HG03025 (cell line): ENCODE measurements around the gene KRTAP10-12.

Experiments used
- ATAC-seq: cut with Tn5 transposase; IDR thresholded peaks from one replicate; pipeline ENCODE4 v1.9.1; 2021; ENCODE audit warnings: mild to moderate bottlenecking, moderate library complexity; ENCODE audit not compliant: unreplicated experiment, low FRiP score

The KRTAP10-12 gene

GRCh38 chr21:44710294-44710665 lies 13.3 kb downstream of the KRTAP10-12 start:
- ATAC-seq = no peak

- no peak for ATAC-seq
Observed at GRCh38 chr21:44710756-44711326, 13.9 kb downstream of the KRTAP10-12 start.

GRCh38 chr21:44711327-44712202 lies 14.6 kb downstream of the KRTAP10-12 start, which contains the start of gene TSPEAR:
Gene TSPEAR (minus strand): TSS chr21:44711572. CDS start chr21:44711514, 58 bp downstream.
- no peak for ATAC-seq

GRCh38 chr21:44712203-44713028 lies 15.4 kb downstream of the KRTAP10-12 start:
- no peak for ATAC-seq

GRCh38 chr21:44713130-44713529 lies 16.2 kb downstream of the KRTAP10-12 start:
- ATAC-seq = no peak

- ATAC-seq = no peak
Observed at GRCh38 chr21:44713846-44714245, 16.9 kb downstream of the KRTAP10-12 start.

GRCh38 chr21:44714905-44715304 lies 17.9 kb downstream of the KRTAP10-12 start:
- no peak for ATAC-seq

GRCh38 chr21:44716984-44717383 lies 20.0 kb downstream of the KRTAP10-12 start:
- ATAC-seq = no peak

- no peak for ATAC-seq
Observed at GRCh38 chr21:44718093-44718492, 21.1 kb downstream of the KRTAP10-12 start.

- no peak for ATAC-seq
Observed at GRCh38 chr21:44718571-44718970, 21.6 kb downstream of the KRTAP10-12 start.

- no peak for ATAC-seq
Observed at GRCh38 chr21:44720170-44720569, 23.2 kb downstream of the KRTAP10-12 start.

GRCh38 chr21:44722731-44723130 lies 25.8 kb downstream of the KRTAP10-12 start:
- no peak for ATAC-seq

GRCh38 chr21:44723177-44724131 lies 26.5 kb downstream of the KRTAP10-12 start:
- ATAC-seq = no peak

GRCh38 chr21:44724196-44724595 lies 27.2 kb downstream of the KRTAP10-12 start:
- ATAC-seq = no peak

- no peak for ATAC-seq
Observed at GRCh38 chr21:44724926-44725325, 28.0 kb downstream of the KRTAP10-12 start.

- ATAC-seq = no peak
Observed at GRCh38 chr21:44726826-44727225, 29.9 kb downstream of the KRTAP10-12 start.

- no peak for ATAC-seq
Observed at GRCh38 chr21:44727321-44727720, 30.3 kb downstream of the KRTAP10-12 start.

- ATAC-seq = no peak
Observed at GRCh38 chr21:44727757-44728156, 30.8 kb downstream of the KRTAP10-12 start.

GRCh38 chr21:44728716-44729115 lies 31.7 kb downstream of the KRTAP10-12 start:
- ATAC-seq = no peak
